H54 (cell line): ENCODE measurements around the gene TGFBR3.

Source experiments
- DNase-seq: peaks from one replicate; pipeline ENCODE4 v3.0.0; 2011; ENCODE audit warnings: low spot score, mixed read lengths; ENCODE audit not compliant: insufficient read length
- FAIRE-seq: peaks from 3 replicates; lab custom pipeline; 2011; peaks lifted over from hg19 to GRCh38; lab: Jason Lieb, UNC
- POLR2A ChIP-seq: IDR thresholded peaks from 2 replicates; pipeline ENCODE4 v1.6.1; 2011; ENCODE audit warnings: low read depth, mild to moderate bottlenecking, low read length

The TGFBR3 gene

DNA sequence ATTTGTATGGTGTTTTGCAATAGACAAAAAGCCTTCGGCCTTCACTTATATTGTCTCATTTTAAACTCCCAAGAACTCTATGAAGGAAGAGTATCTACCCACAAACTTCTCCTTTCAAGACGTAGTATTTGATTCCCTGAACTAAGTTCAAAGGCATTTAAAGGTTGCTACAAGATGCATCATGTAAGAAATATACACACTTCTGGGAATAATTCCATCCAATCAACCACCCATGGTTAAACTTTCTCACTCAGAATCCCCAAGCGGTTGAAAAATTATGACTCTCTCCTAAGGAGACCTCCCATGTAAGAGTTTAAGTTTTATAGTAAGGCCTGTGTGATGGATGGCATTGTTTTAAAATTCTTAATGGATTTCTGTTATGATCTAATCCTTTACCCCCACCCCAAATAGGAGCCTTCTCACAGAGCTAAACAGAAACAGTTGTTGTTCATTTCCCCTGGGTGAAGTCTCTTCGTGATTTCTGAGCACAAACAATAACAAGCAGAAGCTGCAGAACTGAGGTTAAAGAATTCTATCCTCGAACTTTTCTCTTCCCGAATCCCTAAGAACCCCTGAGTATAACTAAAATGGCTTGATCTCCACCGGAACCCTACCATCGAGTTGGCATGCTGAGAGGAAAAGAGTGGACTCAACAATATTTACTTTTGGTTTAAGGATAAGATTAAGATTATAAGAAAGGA, 185.0 kb downstream of the TGFBR3 start:
- FAIRE-seq (no peak), DNase-seq (no peak)
- TF ChIP-seq POLR2A: no peak

GRCh38 chr1:91700332-91700731, 185.6 kb downstream of the TGFBR3 start:
- no peak for FAIRE-seq
- no peak for TF ChIP-seq POLR2A
- DNase-seq: peak; percentile 26

DNA sequence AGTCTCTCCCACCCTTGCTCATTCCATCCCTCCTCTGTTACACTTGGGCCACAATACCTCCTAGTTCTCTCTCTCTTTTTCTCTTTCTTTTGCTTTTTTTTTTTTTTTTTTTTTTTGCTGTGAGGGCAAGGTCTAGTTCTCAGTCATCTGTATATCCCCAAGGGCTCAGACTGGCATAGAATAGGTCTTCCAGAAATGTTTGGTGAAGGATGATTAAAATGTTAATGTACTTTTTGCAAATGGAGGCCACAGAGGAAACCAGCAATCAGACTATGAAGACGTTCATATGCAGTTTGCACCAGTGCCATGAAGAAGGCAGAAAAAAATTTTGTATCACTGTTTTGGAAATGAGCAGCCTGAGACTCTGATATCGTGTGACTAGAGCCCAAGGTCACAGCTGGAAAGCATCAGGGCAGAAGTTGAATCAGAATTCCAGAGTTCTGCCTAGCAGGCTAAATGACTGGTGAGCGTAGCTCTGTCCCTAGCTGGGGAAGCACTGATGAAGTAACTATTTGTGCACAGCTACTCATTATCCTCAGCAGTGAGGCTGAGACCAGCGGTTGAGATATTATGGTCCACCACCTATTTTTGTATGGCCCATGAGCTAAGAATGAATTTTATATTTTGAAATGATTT, 186.5 kb downstream of the TGFBR3 start:
- FAIRE-seq (peak; percentile 43), DNase-seq (no peak)
- no peak for TF ChIP-seq POLR2A

- no peak for TF ChIP-seq POLR2A
- FAIRE-seq: no peak
- DNase-seq: no peak
Measured at GRCh38 chr1:91697861-91698260, 188.1 kb downstream of the TGFBR3 start.

- DNase-seq (no peak), FAIRE-seq (no peak)
- no peak for TF ChIP-seq POLR2A
Measured at GRCh38 chr1:91697416-91697815, 188.5 kb downstream of the TGFBR3 start.

- TF ChIP-seq POLR2A: no peak
- DNase-seq (no peak), FAIRE-seq (no peak)
Measured at GRCh38 chr1:91696321-91696720, 189.6 kb downstream of the TGFBR3 start.

DNA sequence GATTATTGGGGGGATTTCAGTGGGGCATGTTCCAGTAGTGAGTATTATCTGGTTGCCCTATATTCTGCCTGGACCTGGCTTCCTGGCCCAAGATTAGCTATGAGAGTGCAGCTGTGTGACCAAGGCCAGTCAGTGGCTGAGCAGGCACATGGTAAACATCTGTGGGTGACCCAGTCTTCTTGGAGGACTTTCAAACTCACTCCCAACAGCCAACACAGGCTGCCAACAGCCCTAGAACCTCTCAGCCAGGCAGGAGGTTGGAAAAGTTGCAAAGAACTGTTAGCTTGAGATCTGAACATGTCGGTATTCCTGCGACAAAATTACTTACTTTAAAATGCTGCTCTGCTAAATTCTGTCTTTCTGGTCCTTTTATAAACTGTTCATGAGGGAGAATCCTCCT, 192.4 kb downstream of the TGFBR3 start:
- no peak for TF ChIP-seq POLR2A
- FAIRE-seq: no peak
- DNase-seq: no peak

- FAIRE-seq (no peak), DNase-seq (no peak)
- no peak for TF ChIP-seq POLR2A
Measured at GRCh38 chr1:91691525-91691924, 194.4 kb downstream of the TGFBR3 start.

- no peak for TF ChIP-seq POLR2A
- DNase-seq (no peak), FAIRE-seq (no peak)
Measured at GRCh38 chr1:91689641-91690481, 196.1 kb downstream of the TGFBR3 start.

DNA sequence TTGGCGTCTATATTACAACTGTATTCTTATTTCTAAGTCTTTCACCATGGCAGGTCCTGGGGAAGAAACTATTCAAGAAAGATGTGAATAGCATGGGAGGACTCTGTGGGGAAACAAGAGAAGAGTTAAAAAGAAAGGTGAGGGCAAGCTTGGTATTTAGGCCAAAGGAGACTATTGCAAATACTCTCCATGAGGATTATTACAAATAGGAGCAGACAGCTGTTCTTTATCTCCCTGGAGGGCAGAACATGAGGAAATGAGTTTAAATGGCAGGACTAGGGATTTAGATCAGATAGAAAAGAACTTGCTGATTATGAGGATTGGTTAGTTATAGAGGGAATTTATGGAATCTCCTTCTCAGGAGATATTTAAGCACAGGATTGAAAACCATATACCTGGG, 198.5 kb downstream of the TGFBR3 start:
- FAIRE-seq (no peak), DNase-seq (no peak)
- TF ChIP-seq POLR2A: no peak

GRCh38 chr1:91685994-91686393, 200.0 kb downstream of the TGFBR3 start:
- DNase-seq (no peak), FAIRE-seq (no peak)
- TF ChIP-seq POLR2A: no peak

- no peak for TF ChIP-seq POLR2A
- DNase-seq: no peak
- FAIRE-seq: no peak
Measured at GRCh38 chr1:91684481-91685196, 201.3 kb downstream of the TGFBR3 start.

DNA sequence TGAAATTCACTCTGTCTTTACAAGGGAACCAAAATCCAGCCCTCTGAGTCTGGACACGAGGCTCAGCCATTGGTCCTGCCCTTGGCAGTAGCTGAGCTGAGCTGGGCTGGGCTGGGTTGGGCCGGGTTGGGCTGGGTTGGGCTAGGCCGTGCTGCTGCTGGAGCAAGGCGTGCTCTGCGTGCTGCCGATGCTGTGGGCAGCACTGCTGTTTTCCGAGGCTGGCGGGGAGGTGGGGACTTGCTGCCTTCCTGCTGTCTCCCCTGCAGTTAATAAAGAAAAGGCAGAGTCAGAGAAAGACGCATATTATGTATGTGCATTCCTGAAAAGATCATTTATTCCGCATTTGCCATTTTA, 202.4 kb downstream of the TGFBR3 start:
- FAIRE-seq (no peak), DNase-seq (no peak)
- no peak for TF ChIP-seq POLR2A

DNA sequence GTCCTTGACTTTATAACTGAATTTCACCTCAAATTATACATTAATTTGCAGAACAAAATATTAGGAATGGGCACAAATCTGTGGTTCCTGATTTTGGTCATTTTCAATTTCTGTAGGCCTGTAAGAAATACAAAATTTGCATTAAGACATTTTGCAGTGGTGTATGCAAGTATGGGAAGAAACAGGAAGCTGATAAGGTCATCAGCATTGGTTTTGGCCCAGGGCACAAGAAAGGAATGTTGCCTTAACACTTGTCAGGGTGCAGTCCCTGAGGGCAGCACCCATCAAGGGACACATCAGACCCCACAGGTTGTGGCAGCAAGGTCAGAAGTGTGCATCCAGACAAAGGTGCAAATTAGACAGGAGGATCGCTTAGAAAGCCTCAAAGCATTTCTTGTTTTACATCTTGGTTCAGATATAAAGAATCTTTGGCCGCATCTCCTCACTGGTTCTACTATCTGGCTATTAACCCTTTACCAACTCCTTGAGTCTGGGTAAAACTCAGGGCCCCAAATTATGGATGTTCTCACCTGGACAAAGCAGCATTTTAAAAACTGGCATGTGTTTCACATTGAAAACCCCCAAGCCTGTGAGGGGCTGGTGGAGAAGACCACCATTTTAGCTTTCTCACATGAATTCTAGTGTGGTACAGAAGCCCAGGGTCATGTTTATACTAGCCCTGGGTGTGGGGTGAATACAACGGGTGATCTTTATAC, 202.9 kb downstream of the TGFBR3 start:
- DNase-seq (no peak), FAIRE-seq (no peak)
- no peak for TF ChIP-seq POLR2A
